ENCODE measurements around the gene IGFBP2. TPM values are rescaled to one million over a fixed set of nuclear protein-coding genes. Genes with fewer than 3 reads are reported as not detected.

The IGFBP2 gene
- total and polyA plus RNA-seq, 2 of the 13 experiments (the other 11 are each of a cell fraction or from before 2014, with no cell fraction given): 2.0 to 5.8 TPM

GRCh38 chr2:216657086-216657855, 24.1 kb downstream of the IGFBP2 start:
- Histone ChIP-seq H3K27me3 (ENCODE audit: control insufficient read depth in 1 of 2, insufficient read depth in 2 of 2, low read length in 2 of 2) (peaks cover 0 to 22% of the 10 kb centered on the region in 2 experiments; a peak in 3 of 5 replicates), H3K79me2 (ENCODE audit: insufficient read depth, low read length) (no peaks in the 10 kb centered on the region), H3K36me3 (replicated peaks in 1 of 2; ENCODE audit: control insufficient read depth in 1 of 2, insufficient read depth in 2 of 2, low read length in 2 of 2) (no peaks in the 10 kb centered on the region), H3K27ac (ENCODE audit: extremely low read length, insufficient read depth, low read length) (no peak overlapping the region), H4K20me1 (ENCODE audit: insufficient read depth, low read length) (no peaks in the 10 kb centered on the region), H3K9ac (ENCODE audit: insufficient read depth, low read depth, low read length) (no peak overlapping the region), H3K4me1 (ENCODE audit: insufficient read depth, low read length) (peaks cover 55% of the 10 kb centered on the region), H3K4me2 (ENCODE audit: low read depth, low read length) (peak overlapping the region; percentile 18; the same call in 1 of the 2 replicates), H2AFZ (ENCODE audit: low read length) (no peak overlapping the region), H3K9me3 (ENCODE audit: low read length) (no peaks in the 10 kb centered on the region), H3K4me3 (replicated peaks in 1 of 3; ENCODE audit: insufficient read depth in 1 of 3, low read depth in 2 of 3, low read length in 3 of 3) (no peak overlapping the region; a peak in 1 of 6 replicates)
- intact Hi-C loops (cut with micrococcal nuclease; ENCODE audit: unreplicated experiment): no loop called here
- 58% methylated on average over 16 of the region's 16 CpGs for WGBS (ENCODE audit: low lambda C conversion rate)
- CTCF ChIA-PET (ENCODE audit: low intra/inter-chr PET ratio, low total read pairs): no interaction called here
- FAIRE-seq: no peak
- POLR2A ChIA-PET: no interaction called here
- no TSS peak for BruUV-seq (replicated peaks)
- peak; percentile 13; the same call in 1 of the 3 replicates for ATAC-seq
- in situ Hi-C loops (cut with HindIII; ENCODE audit: extremely low pct_ligation_motif_present, low pct_unique_long_range_greater_than_20kb): no loop called here
- no peak for DNase-seq (ENCODE audit: low spot score)
- TF ChIP-seq ZMYM3 (CRISPR knock-in tag; IDR thresholded peaks at IDR 0.05) (peak; percentile 75), ZNF10 (CRISPR knock-in tag; IDR thresholded peaks at IDR 0.05; ENCODE audit: borderline replicate concordance, low read depth) (no peak), ZBTB38 (CRISPR knock-in tag; IDR thresholded peaks at IDR 0.05) (peak; percentile 57; the same call in 1 of the 2 replicates), ZNF512B (CRISPR knock-in tag; IDR thresholded peaks at IDR 0.05; ENCODE audit: borderline replicate concordance) (peak; percentile 18; the same call in 1 of the 2 replicates), SETDB1 (CRISPR knock-in tag; IDR thresholded peaks at IDR 0.05; ENCODE audit: borderline replicate concordance) (peak; percentile 16; the same call in 1 of the 2 replicates), ZBTB4 (CRISPR knock-in tag; IDR thresholded peaks at IDR 0.05; ENCODE audit: borderline replicate concordance) (0 out of 2 replicates have a peak, but pooled peaks have one; percentile 30), TEAD3 (CRISPR knock-in tag; optimal IDR thresholded peaks at IDR 0.05; ENCODE audit: borderline replicate concordance) (peak; percentile 27), ZNF547 (CRISPR knock-in tag; IDR thresholded peaks at IDR 0.05) (no peak), SOX5 (CRISPR knock-in tag; IDR thresholded peaks at IDR 0.05; ENCODE audit: borderline replicate concordance) (0 out of 2 replicates have a peak, but pooled peaks have one; percentile 34), PTBP1 (IDR thresholded peaks at IDR 0.05; ENCODE audit: low read depth, low read length, poor library complexity, severe bottlenecking) (no peak)
- TF ChIP-seq, protein P1, sequence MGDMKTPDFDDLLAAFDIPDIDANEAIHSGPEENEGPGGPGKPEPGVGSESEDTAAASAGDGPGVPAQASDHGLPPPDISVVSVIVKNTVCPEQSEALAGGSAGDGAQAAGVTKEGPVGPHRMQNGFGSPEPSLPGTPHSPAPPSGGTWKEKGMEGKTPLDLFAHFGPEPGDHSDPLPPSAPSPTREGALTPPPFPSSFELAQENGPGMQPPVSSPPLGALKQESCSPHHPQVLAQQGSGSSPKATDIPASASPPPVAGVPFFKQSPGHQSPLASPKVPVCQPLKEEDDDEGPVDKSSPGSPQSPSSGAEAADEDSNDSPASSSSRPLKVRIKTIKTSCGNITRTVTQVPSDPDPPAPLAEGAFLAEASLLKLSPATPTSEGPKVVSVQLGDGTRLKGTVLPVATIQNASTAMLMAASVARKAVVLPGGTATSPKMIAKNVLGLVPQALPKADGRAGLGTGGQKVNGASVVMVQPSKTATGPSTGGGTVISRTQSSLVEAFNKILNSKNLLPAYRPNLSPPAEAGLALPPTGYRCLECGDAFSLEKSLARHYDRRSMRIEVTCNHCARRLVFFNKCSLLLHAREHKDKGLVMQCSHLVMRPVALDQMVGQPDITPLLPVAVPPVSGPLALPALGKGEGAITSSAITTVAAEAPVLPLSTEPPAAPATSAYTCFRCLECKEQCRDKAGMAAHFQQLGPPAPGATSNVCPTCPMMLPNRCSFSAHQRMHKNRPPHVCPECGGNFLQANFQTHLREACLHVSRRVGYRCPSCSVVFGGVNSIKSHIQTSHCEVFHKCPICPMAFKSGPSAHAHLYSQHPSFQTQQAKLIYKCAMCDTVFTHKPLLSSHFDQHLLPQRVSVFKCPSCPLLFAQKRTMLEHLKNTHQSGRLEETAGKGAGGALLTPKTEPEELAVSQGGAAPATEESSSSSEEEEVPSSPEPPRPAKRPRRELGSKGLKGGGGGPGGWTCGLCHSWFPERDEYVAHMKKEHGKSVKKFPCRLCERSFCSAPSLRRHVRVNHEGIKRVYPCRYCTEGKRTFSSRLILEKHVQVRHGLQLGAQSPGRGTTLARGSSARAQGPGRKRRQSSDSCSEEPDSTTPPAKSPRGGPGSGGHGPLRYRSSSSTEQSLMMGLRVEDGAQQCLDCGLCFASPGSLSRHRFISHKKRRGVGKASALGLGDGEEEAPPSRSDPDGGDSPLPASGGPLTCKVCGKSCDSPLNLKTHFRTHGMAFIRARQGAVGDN (CRISPR knock-in tag; IDR thresholded peaks at IDR 0.05): peak; percentile 37; the same call in 1 of the 2 replicates
